ENCODE data around the gene PIK3R4. TPM values are rescaled to one million over a fixed set of nuclear protein-coding genes. Genes with fewer than 3 reads are reported as not detected.

PIK3R4 gene
- total RNA-seq, 2 donors from 2014 or later, result 24.4 to 25.9 TPM

- TF ChIP-seq CTCF (IDR thresholded peaks at IDR 0.05), result no peak
- DNase-seq (ENCODE audit: low spot score), result no peak
- no peaks in the 10 kb centered on the region for H3K4me1 ChIP-seq
- H3K9me3 ChIP-seq, result no peaks in the 10 kb centered on the region
- H3K36me3 ChIP-seq, result peaks cover 7% of the 10 kb centered on the region
- H3K27me3 ChIP-seq, result no peaks in the 10 kb centered on the region
- no peak overlapping the region for H3K27ac ChIP-seq
- H3K4me3 ChIP-seq, result no peak overlapping the region
Observed at GRCh38 chr3:130732501-130732900, 14.1 kb downstream of the PIK3R4 start.

DNA sequence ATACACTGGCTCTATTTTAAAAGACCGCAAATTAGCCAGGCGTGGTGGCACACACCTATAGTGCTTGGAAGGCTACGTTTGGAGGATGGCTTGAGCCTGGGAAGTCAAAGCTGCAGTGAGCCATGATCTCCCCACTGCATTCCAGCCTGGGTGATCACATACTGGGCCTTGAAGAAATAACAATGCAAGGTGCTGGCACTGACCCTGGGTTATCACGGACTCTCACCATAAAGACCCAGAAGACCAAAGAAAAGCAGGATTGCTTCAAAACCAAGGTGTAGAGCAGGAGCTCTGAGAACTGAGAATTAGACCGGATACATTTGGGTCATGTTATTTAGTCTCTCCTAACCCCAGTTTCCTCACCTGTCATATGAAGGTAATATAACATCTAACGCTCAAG lies 14.8 kb downstream of the PIK3R4 start:
- no peak overlapping the region for H3K4me3 ChIP-seq
- H3K27me3 ChIP-seq, result no peaks in the 10 kb centered on the region
- no peak overlapping the region for H3K27ac ChIP-seq
- TF ChIP-seq CTCF (IDR thresholded peaks at IDR 0.05), result no peak
- H3K36me3 ChIP-seq, result peaks cover 7% of the 10 kb centered on the region
- H3K4me1 ChIP-seq, result peaks cover 0 to under 1% of the 10 kb centered on the region in 2 donors
- no peak for DNase-seq (ENCODE audit: low spot score)
- no peaks in the 10 kb centered on the region for H3K9me3 ChIP-seq

DNA sequence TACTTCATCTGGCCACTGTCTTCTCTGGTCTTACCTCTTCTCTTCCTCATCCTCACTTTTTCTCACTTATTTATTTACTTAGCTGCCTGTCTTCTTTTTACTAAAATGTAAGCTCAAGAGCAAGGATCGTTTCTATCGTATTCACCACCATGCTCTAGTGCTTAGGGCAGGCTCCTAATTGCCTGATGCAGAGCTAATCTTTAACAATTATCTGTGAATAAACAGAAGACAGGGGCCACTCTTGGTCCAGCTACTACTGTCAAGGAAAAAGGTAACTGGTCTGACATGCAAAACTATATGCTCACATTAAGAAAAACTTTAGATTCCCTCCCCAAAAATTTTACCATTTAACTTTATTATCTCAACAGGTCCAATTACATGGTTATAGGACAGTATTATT lies 17.5 kb downstream of the PIK3R4 start:
- Histone ChIP-seq H3K27me3 (no peaks in the 10 kb centered on the region), H3K27ac (peak overlapping the region in 1 of 2 donors; percentile 11), H3K4me3 (no peak overlapping the region), H3K9me3 (no peaks in the 10 kb centered on the region), H3K36me3 (peaks cover 7% of the 10 kb centered on the region), H3K4me1 (peaks cover 0 to 7% of the 10 kb centered on the region in 2 donors)
- DNase-seq (ENCODE audit: low spot score), result no peak
- no peak for TF ChIP-seq CTCF (IDR thresholded peaks at IDR 0.05)

GRCh38 chr3:130728037-130728436 lies 18.6 kb downstream of the PIK3R4 start:
- no peaks in the 10 kb centered on the region for H3K27me3 ChIP-seq
- H3K36me3 ChIP-seq, result no peaks in the 10 kb centered on the region
- no peak for TF ChIP-seq CTCF (IDR thresholded peaks at IDR 0.05)
- H3K4me3 ChIP-seq, result no peak overlapping the region
- DNase-seq (ENCODE audit: low spot score), result no peak
- peaks cover 0 to 7% of the 10 kb centered on the region in 2 donors for H3K4me1 ChIP-seq
- peak overlapping the region; percentile 79 to 85 for H3K27ac ChIP-seq
- H3K9me3 ChIP-seq, result no peaks in the 10 kb centered on the region

DNA sequence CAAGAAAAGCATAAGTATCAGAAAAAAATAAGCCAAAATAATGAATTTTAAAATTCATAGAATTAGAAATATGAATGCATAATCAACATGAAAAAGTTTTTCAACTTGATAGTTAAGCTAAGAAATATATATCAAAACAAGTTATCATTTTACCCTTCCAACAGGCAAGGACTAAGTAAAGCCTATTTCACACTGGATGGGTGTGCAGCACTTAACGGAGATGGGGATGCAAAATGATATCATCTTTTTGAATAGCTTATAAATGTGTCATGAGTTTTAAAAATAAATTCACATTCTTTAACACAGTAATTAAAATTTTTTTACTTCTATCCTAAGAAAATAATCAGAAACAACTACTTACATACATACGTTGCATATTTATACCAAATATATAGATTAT lies 20.9 kb downstream of the PIK3R4 start:
- Histone ChIP-seq H3K36me3 (peaks cover 7% of the 10 kb centered on the region), H3K4me1 (peaks cover 0 to 7% of the 10 kb centered on the region in 2 donors), H3K27ac (no peak overlapping the region), H3K4me3 (no peak overlapping the region), H3K27me3 (no peaks in the 10 kb centered on the region), H3K9me3 (no peaks in the 10 kb centered on the region)
- no peak for DNase-seq (ENCODE audit: low spot score)
- no peak for TF ChIP-seq CTCF (IDR thresholded peaks at IDR 0.05)

DNA sequence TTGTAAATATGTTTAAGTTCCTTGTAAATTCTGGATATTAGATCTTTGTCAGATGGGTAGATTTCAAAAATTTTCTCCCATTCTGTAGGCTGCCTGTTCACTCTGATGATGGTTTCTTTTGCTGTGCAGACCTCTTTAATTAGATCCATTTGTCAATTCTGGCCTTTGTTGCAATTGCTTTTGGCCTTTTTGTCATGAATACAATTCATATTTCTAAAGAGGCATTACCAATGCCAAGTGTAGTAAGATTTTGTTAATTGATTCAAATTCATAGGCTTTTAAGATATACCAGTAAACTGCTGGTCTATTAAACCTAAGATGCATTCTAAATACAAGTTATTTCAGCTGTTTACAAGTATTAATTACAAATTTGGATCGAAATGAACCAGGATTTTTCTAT lies 31.0 kb downstream of the PIK3R4 start:
- no peak overlapping the region for H3K4me3 ChIP-seq
- no peaks in the 10 kb centered on the region for H3K27me3 ChIP-seq
- peaks cover 24% of the 10 kb centered on the region for H3K36me3 ChIP-seq
- no peaks in the 10 kb centered on the region for H3K4me1 ChIP-seq
- no peak for TF ChIP-seq CTCF (IDR thresholded peaks at IDR 0.05)
- H3K9me3 ChIP-seq, result no peaks in the 10 kb centered on the region
- no peak overlapping the region for H3K27ac ChIP-seq
- DNase-seq (ENCODE audit: low spot score), result no peak
